Astrocyte (in vitro differentiated cells and primary cell): ENCODE measurements around the gene GJA10. TPM values are rescaled to one million over a fixed set of nuclear protein-coding genes. Genes with fewer than 3 reads are reported as not detected.

Source experiments
- total RNA-seq: library from RNA; stranded (reverse); gene quantifications from 2 replicates; pipeline ENCODE4 v1.2.1, GENCODE V29; 2021

GJA10 gene
- total RNA-seq, 1 donor from 2014 or later = not detected

Other genes with a start within 250 kb of the GJA10 start
- gene MDN1, start 74.7 kb upstream of the GJA10 start, total RNA-seq = 34.8 and 35.7 TPM in 2 replicates
- 12.1 and 12.6 TPM in 2 replicates for gene CASP8AP2, start 64.6 kb upstream of the GJA10 start, total RNA-seq